ENCODE measurements around the gene FKBP15. TPM values are rescaled to one million over a fixed set of nuclear protein-coding genes. Genes with fewer than 3 reads are reported as not detected.

FKBP15 gene
- total RNA-seq (2014; rRNA removed; shearing (Covaris generic)) (14.9 and 15.2 TPM in 2 replicates), polyA plus RNA-seq (2016; fragmentation: Nextera tagmentation; extraction: Ambion mirVana) (7.6 and 7.9 TPM in 2 replicates)
- long read RNA-seq, partial matches to known transcripts = 5 of 7 reads
- long read RNA-seq, other reads (novel, unspliced or antisense) = 2 of 7 reads

DNA sequence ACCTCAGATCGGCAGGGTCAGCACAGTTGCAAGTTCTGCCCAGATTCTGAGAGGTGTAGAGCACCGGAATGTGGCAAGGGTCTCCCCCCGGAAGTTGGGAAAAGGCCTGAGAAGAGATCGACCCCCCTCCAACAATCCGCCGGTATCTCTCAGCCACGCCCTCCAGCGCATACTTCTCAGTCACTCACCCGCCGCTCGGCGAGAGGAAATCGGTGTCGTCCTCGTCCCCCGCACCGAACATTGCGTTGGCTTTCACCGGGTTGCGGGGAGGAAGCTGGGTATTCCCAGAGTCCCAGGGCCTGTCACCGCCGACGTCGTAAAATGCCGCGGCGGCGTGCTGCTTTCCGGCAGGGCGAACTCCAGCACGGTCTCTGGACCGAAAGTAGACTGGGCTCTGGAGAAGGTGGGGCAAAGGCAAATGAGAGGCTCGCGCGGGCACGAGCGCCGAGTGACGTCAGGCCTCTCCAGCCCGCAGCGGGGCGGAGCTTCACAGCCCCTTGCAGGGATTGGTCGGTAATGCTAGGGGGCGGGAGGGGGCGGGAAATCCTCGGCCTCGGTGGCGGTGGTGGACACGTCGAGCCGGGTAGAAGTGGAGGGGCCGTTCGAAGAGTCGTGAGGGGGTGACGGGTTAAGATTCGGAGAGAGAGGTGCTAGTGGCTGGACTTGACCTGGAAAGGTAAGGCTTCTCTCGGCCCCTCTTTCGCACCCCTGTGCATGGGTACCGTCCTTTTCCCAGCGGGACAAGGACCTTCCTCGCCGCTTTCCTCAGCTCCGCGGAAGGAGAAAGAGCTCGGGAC lies at the start of gene FKBP15, which contains the start of gene SLC31A1:
TSS of gene FKBP15 (minus strand) at position 275 of the 797 bp plus-strand sequence. CDS start at position 241, 34 bp downstream.
TSS of gene SLC31A1 (plus strand) at position 542 of the 797 bp plus-strand sequence. CDS start 34,605 bp downstream, outside the sequence.
- Mint-ChIP-seq H3K27ac (peak within 1 kb of the TSS; percentile 95), H3K36me3 (ENCODE audit: low read depth) (no peaks in the 10 kb centered on the region; the same call in 2 of the 3 replicates), H3K27me3 (ENCODE audit: insufficient read depth, low read depth, poor library complexity) (peaks cover 9% of the 10 kb centered on the region), H3K4me1 (peaks cover 15% of the 10 kb centered on the region), H3K9me3 (no peaks in the 10 kb centered on the region), H3K4me3 (peak within 1 kb of the TSS; percentile 98)
- no peak for TF ChIP-seq NANOG (IDR thresholded peaks at IDR 0.05; ENCODE audit: borderline replicate concordance)
- TF ChIP-seq ETS1 (IDR thresholded peaks at IDR 0.05) = peak; percentile 40; the same call in 1 of the 2 replicates
- TF ChIP-seq POLR2AphosphoS5 (IDR thresholded peaks at IDR 0.05; ENCODE audit: low read depth) = peak; percentile 77
- peak; percentile 86 for TF ChIP-seq CREB1 (CRISPR knock-in tag; IDR thresholded peaks at IDR 0.05; ENCODE audit: low read depth)
- H3K4me3 ChIP-seq = peak within 1 kb of the TSS; percentile 97
- peak; percentile 88 for ATAC-seq
- H3K4me1 ChIP-seq (ENCODE audit: insufficient read depth) = peaks cover 9% of the 10 kb centered on the region; the same call in 1 of the 2 replicates
- peak within 1 kb of the TSS; percentile 90 for H3K27ac ChIP-seq (ENCODE audit: low read depth)
- no peaks in the 10 kb centered on the region for H3K36me3 ChIP-seq (ENCODE audit: insufficient read depth)
- H3F3A ChIP-seq (replicated peaks; ENCODE audit: low read depth) = no peaks in the 10 kb centered on the region
- H3K79me2 ChIP-seq (replicated peaks; ENCODE audit: insufficient read depth) = peaks cover 55% of the 10 kb centered on the region
- H2AFZ ChIP-seq = peak within 1 kb of the TSS; percentile 96
- H4K20me1 ChIP-seq (replicated peaks; ENCODE audit: insufficient read depth) = no peaks in the 10 kb centered on the region
- DNase-seq (ENCODE audit: low spot score) = peak; percentile 98
- H3K9me2 ChIP-seq (ENCODE audit: insufficient read depth) = no peaks in the 10 kb centered on the region
- H3K4me2 ChIP-seq = peak within 1 kb of the TSS; percentile 99
- no peaks in the 10 kb centered on the region for H3K27me3 ChIP-seq (ENCODE audit: insufficient read depth)

- DNase-seq (ENCODE audit: low spot score) = no peak
- Histone ChIP-seq H3F3A (replicated peaks; ENCODE audit: low read depth) (no peaks in the 10 kb centered on the region), H3K4me3 (no peak overlapping the region), H3K79me2 (replicated peaks; ENCODE audit: insufficient read depth) (peaks cover 12% of the 10 kb centered on the region), H3K36me3 (ENCODE audit: insufficient read depth) (peaks cover 28% of the 10 kb centered on the region), H3K27ac (ENCODE audit: low read depth) (no peak overlapping the region), H3K9me2 (ENCODE audit: insufficient read depth) (no peaks in the 10 kb centered on the region), H3K27me3 (ENCODE audit: insufficient read depth) (no peaks in the 10 kb centered on the region), H3K4me2 (no peak overlapping the region), H2AFZ (no peak overlapping the region), H4K20me1 (replicated peaks; ENCODE audit: insufficient read depth) (no peaks in the 10 kb centered on the region; the same call in 1 of the 2 replicates), H3K4me1 (ENCODE audit: insufficient read depth) (0 out of 2 replicates have a peak, but pooled peaks cover 3% of the 10 kb centered on the region)
- H3K27ac Mint-ChIP-seq = no peak overlapping the region
- peaks cover 32% of the 10 kb centered on the region for H3K36me3 Mint-ChIP-seq (ENCODE audit: low read depth)
- H3K27me3 Mint-ChIP-seq (ENCODE audit: insufficient read depth, low read depth, poor library complexity) = no peaks in the 10 kb centered on the region
- no peak overlapping the region for H3K4me3 Mint-ChIP-seq
- H3K9me3 Mint-ChIP-seq = no peaks in the 10 kb centered on the region
- peaks cover 3% of the 10 kb centered on the region; the same call in 1 of the 3 replicates for H3K4me1 Mint-ChIP-seq
- ATAC-seq = no peak
- TF ChIP-seq POLR2AphosphoS5 (IDR thresholded peaks at IDR 0.05; ENCODE audit: low read depth) (no peak), ZNF114 (CRISPR knock-in tag; IDR thresholded peaks at IDR 0.05) (no peak), STAT1 (IDR thresholded peaks at IDR 0.05; ENCODE audit: unreplicated experiment) (no peak), EZH2phosphoT487 (IDR thresholded peaks at IDR 0.05; ENCODE audit: unreplicated experiment) (no peak), ZNF331 (CRISPR knock-in tag; IDR thresholded peaks at IDR 0.05; ENCODE audit: low read depth) (no peak), ETS1 (IDR thresholded peaks at IDR 0.05) (no peak), EZH2 (IDR thresholded peaks at IDR 0.05; ENCODE audit: low read depth, unreplicated experiment) (no peak), JUNB (IDR thresholded peaks at IDR 0.05; ENCODE audit: unreplicated experiment) (no peak), CREB1 (CRISPR knock-in tag; IDR thresholded peaks at IDR 0.05; ENCODE audit: low read depth) (no peak)
- TF ChIP-seq, protein P1, sequence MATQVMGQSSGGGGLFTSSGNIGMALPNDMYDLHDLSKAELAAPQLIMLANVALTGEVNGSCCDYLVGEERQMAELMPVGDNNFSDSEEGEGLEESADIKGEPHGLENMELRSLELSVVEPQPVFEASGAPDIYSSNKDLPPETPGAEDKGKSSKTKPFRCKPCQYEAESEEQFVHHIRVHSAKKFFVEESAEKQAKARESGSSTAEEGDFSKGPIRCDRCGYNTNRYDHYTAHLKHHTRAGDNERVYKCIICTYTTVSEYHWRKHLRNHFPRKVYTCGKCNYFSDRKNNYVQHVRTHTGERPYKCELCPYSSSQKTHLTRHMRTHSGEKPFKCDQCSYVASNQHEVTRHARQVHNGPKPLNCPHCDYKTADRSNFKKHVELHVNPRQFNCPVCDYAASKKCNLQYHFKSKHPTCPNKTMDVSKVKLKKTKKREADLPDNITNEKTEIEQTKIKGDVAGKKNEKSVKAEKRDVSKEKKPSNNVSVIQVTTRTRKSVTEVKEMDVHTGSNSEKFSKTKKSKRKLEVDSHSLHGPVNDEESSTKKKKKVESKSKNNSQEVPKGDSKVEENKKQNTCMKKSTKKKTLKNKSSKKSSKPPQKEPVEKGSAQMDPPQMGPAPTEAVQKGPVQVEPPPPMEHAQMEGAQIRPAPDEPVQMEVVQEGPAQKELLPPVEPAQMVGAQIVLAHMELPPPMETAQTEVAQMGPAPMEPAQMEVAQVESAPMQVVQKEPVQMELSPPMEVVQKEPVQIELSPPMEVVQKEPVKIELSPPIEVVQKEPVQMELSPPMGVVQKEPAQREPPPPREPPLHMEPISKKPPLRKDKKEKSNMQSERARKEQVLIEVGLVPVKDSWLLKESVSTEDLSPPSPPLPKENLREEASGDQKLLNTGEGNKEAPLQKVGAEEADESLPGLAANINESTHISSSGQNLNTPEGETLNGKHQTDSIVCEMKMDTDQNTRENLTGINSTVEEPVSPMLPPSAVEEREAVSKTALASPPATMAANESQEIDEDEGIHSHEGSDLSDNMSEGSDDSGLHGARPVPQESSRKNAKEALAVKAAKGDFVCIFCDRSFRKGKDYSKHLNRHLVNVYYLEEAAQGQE (IDR thresholded peaks at IDR 0.05; ENCODE audit: unreplicated experiment) = no peak
Observed at GRCh38 chr9:113269871-113270270, 48.8 kb upstream of the FKBP15 start.

Measured in GM23338 (cell line).